ENCODE results near the gene DDAH1. TPM values are rescaled to one million over a fixed set of nuclear protein-coding genes. Genes with fewer than 3 reads are reported as not detected.

DDAH1 gene
- total and polyA plus RNA-seq, 2 donors (not counting 3 experiments of a cell fraction or from before 2014, with no cell fraction given), result 44.0 to 75.2 TPM

DNA sequence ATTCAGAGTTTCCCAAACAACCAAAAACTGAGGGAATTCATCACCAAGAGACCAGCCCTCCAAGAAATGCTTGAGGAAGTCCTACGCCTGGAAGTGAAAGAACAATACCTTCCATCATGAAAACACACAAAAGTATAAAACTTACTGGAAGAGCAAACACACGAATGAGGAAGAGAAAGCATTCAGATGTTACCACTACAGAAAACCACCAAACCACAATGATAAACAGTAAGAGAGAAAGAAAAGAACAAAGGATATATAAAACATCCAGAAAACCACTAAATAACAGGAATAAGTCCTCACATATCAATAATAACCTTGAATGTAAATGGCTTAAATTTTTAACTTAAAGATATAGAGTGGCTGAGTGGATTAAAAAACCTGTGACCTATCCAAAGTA, 130.0 kb downstream of the DDAH1 start:
- no peak overlapping the region for H3K4me3 ChIP-seq (replicated peaks in 1 of 3; ENCODE audit: insufficient read depth in 1 of 3, low read depth in 1 of 3, low read length in 3 of 3)
- no TSS peak for BruUV-seq (replicated peaks)
- H3K9me3 ChIP-seq (replicated peaks; ENCODE audit: control insufficient read depth, insufficient read depth, low read length), result no peaks in the 10 kb centered on the region
- peak overlapping the region; percentile 98 for H3K27ac ChIP-seq (ENCODE audit: insufficient read depth, low read depth, low read length)
- ChIA-PET CTCF (no interaction called here), POLR2A (no interaction called here)
- TF ChIP-seq POLR2A (IDR thresholded peaks at IDR 0.05; ENCODE audit: low read depth, low read length) (no peak), EZH2 (IDR thresholded peaks at IDR 0.05; ENCODE audit: borderline replicate concordance, low read depth, low read length, severe bottlenecking) (no peak), MYC (IDR thresholded peaks at IDR 0.05; ENCODE audit: low read depth, low read length) (no peak), POLR2AphosphoS5 (IDR thresholded peaks at IDR 0.05; ENCODE audit: insufficient read depth, low read depth, low read length) (no peak), GATA2 (IDR thresholded peaks at IDR 0.05; ENCODE audit: insufficient read depth, insufficient read length, low read depth, low read length) (no peak), FOS (IDR thresholded peaks at IDR 0.05; ENCODE audit: borderline replicate concordance, insufficient read depth, low read length) (no peak), JUN (IDR thresholded peaks at IDR 0.05; ENCODE audit: borderline replicate concordance, insufficient read depth, insufficient read length, low read depth) (no peak), CTCF (IDR thresholded peaks at IDR 0.05; ENCODE audit: extremely low read depth in 1 of 2, insufficient read depth in 1 of 2, low read depth in 1 of 2, low read length in 2 of 2) (no peak)
- TF ChIP-seq, protein P1, sequence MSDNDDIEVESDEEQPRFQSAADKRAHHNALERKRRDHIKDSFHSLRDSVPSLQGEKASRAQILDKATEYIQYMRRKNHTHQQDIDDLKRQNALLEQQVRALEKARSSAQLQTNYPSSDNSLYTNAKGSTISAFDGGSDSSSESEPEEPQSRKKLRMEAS (IDR thresholded peaks at IDR 0.05; ENCODE audit: insufficient read depth, insufficient read length), result no peak
- H4K20me1 ChIP-seq (replicated peaks; ENCODE audit: control insufficient read depth, extremely low read depth, insufficient read depth, low read length), result no peaks in the 10 kb centered on the region
- dilution Hi-C loops (cut with MboI; ENCODE audit: extremely low pct_ligation_motif_present, low sequenced_read_pairs) (no loop called here), intact Hi-C loops (cut with micrococcal nuclease) (no loop called here)
- H3K36me3 ChIP-seq (ENCODE audit: control insufficient read depth in 2 of 2, extremely low read depth in 1 of 2, insufficient read depth in 2 of 2, low read length in 2 of 2), result no peaks in the 10 kb centered on the region
- H3K79me2 ChIP-seq (ENCODE audit: control insufficient read depth, insufficient read depth, low read length), result peaks cover 36% of the 10 kb centered on the region
- DNase-seq (ENCODE audit: low read depth, low spot score) (no peak), FAIRE-seq (no peak)
- no peak overlapping the region for H3K4me2 ChIP-seq (ENCODE audit: insufficient read depth, low read length)
- H3K27me3 ChIP-seq (ENCODE audit: control insufficient read depth in 2 of 2, insufficient read depth in 2 of 2, low read length in 2 of 2), result no peaks in the 10 kb centered on the region
- no peak overlapping the region for H2AFZ ChIP-seq (ENCODE audit: low read depth, low read length)
- peak overlapping the region; percentile 2 for H3K9ac ChIP-seq (replicated peaks; ENCODE audit: extremely low read depth, insufficient read depth, low read length)
- no peaks in the 10 kb centered on the region for H3K9me1 ChIP-seq (replicated peaks; ENCODE audit: control insufficient read depth, extremely low read depth, insufficient read depth, low read length)
- peaks cover 73% of the 10 kb centered on the region for H3K4me1 ChIP-seq (ENCODE audit: control insufficient read depth, extremely low read depth, insufficient read depth, low read length)
